GM12878 (cell line): ENCODE measurements around the gene PSMA8. TPM values are rescaled to one million over a fixed set of nuclear protein-coding genes. Genes with fewer than 3 reads are reported as not detected.

ENCODE experiments used
- ATAC-seq: fragments of 200-7000 bp; cut with Tn5 transposase; 3 replicates; pipeline ENCODE4 v1.9.1; 2020; ENCODE audit warnings: mild to moderate bottlenecking, moderate library complexity
- BruUV-seq: library from RNA; stranded (reverse); fragments of 400-500 nt; replicated peaks from 2 replicates; lab custom pipeline; 2021; lab: Mats Ljungman, UMichigan
- CTCF ChIA-PET: fragments of 300-600 bp; sonication (Branson Sonifier 250); formaldehyde crosslinking; extraction: SDS; loops from one replicate; lab custom pipeline; 2021; ENCODE audit warnings: inconsistent platforms; lab: Yijun Ruan, JAX
- POLR2A ChIA-PET: fragments of 350-600 bp; formaldehyde crosslinking; extraction: SDS; loops from one replicate; lab custom pipeline; 2021; ENCODE audit warnings: inconsistent platforms; lab: Charles Lee
- RAD21 ChIA-PET: fragments of 300-600 bp; sonication (Branson Sonifier 250); formaldehyde crosslinking; loops from one replicate; lab custom pipeline; 2023; ENCODE audit warnings: antibody characterized with exemption; ENCODE audit not compliant: unreplicated experiment; lab: Charles Lee
- SMC1A ChIA-PET: fragments of 300-600 bp; sonication (Branson Sonifier 250); formaldehyde crosslinking; loops from one replicate; lab custom pipeline; 2023; ENCODE audit not compliant: unreplicated experiment, uncharacterized antibody; lab: Charles Lee
- DNase-seq: peaks from one replicate; pipeline ENCODE4 v3.0.0-alpha.2; 2011; ENCODE audit warnings: low read depth, low spot score
- FAIRE-seq: peaks from 3 replicates; lab custom pipeline; 2011; peaks lifted over from hg19 to GRCh38; lab: Jason Lieb, UNC
- H2AFZ ChIP-seq: 2 replicates; pipeline ENCODE4 v1.6.0; 2011; ENCODE audit warnings: low read depth, low read length, control low read depth; ENCODE audit not compliant: control insufficient read depth
- H3K27ac ChIP-seq: 2 replicates; pipeline ENCODE4 v1.5.1; 2011; ENCODE audit warnings: control low read depth; ENCODE audit not compliant: control insufficient read depth, insufficient read depth
- H3K27me3 ChIP-seq, 2 experiments: replicated peaks in 1 of 2; 2 replicates each; pipeline versions ENCODE4 v1.6.0 to v1.6.1; 2011; ENCODE audit warnings: low read length in 1 of 2; ENCODE audit not compliant: control insufficient read depth in 2 of 2, insufficient read depth in 2 of 2
- H3K36me3 ChIP-seq, 2 experiments: 2 replicates each; pipeline ENCODE4 v1.5.1; 2011; ENCODE audit warnings: low read length in 1 of 2; ENCODE audit not compliant: control insufficient read depth in 2 of 2, insufficient read depth in 2 of 2
- H3K4me1 ChIP-seq: 2 replicates; pipeline ENCODE4 v1.6.1; 2011; ENCODE audit warnings: mild to moderate bottlenecking, low read length, moderate library complexity, mixed read lengths; ENCODE audit not compliant: control insufficient read depth, insufficient read depth
- H3K4me2 ChIP-seq: 2 replicates; pipeline ENCODE4 v1.6.0; 2011; ENCODE audit warnings: control low read depth; ENCODE audit not compliant: control insufficient read depth, insufficient read depth
- H3K4me3 ChIP-seq: fragments of 200-600 bp; sonication (generic); 2 replicates; pipeline ENCODE4 v1.5.1; 2016
- H3K79me2 ChIP-seq: 2 replicates; pipeline ENCODE4 v1.6.0; 2011; ENCODE audit warnings: low read length; ENCODE audit not compliant: control insufficient read depth, insufficient read depth
- H3K9ac ChIP-seq: 2 replicates; pipeline ENCODE4 v1.8.0; 2011; ENCODE audit warnings: low read length, control low read depth, mixed read lengths; ENCODE audit not compliant: control insufficient read depth, insufficient read depth
- H3K9me3 ChIP-seq: replicated peaks from 3 replicates; pipeline ENCODE4 v1.5.1; 2011; ENCODE audit warnings: mild to moderate bottlenecking, low read length; ENCODE audit not compliant: control insufficient read depth, insufficient read depth
- H4K20me1 ChIP-seq: 2 replicates; pipeline ENCODE4 v1.6.0; 2011; ENCODE audit not compliant: control insufficient read depth, insufficient read depth
- ATF2 ChIP-seq: IDR thresholded peaks from 2 replicates; pipeline ENCODE4 v1.6.1; 2012; ENCODE audit warnings: low read length, inconsistent platforms
- CREB1 ChIP-seq: IDR thresholded peaks from 2 replicates; pipeline ENCODE4 v1.6.1; 2012; ENCODE audit warnings: low read depth, mild to moderate bottlenecking, inconsistent platforms
- FOS ChIP-seq: IDR thresholded peaks from 3 replicates; pipeline ENCODE4 v1.6.1; 2011; ENCODE audit warnings: borderline replicate concordance; ENCODE audit not compliant: insufficient read length; ENCODE audit errors: extremely low read depth
- JUNB ChIP-seq: IDR thresholded peaks from 2 replicates; pipeline ENCODE4 v1.6.1; 2016; ENCODE audit warnings: antibody characterized with exemption, mild to moderate bottlenecking
- NBN ChIP-seq: fragments of 450-650 bp; IDR thresholded peaks from 2 replicates; pipeline ENCODE4 v1.6.1; 2016
- NFYA ChIP-seq: IDR thresholded peaks from 2 replicates; pipeline ENCODE4 v1.6.1; 2011; ENCODE audit warnings: low read depth, mild to moderate bottlenecking, low read length, improper control_type of control experiment, borderline replicate concordance
- NFYB ChIP-seq: IDR thresholded peaks from 2 replicates; pipeline ENCODE4 v1.6.1; 2011; ENCODE audit warnings: low read depth, mild to moderate bottlenecking, low read length, improper control_type of control experiment, moderate library complexity; ENCODE audit not compliant: insufficient read depth
- RAD21 ChIP-seq: IDR thresholded peaks from 2 replicates; pipeline ENCODE4 v1.6.1; 2011; ENCODE audit warnings: mild to moderate bottlenecking, low read depth, low read length, moderate library complexity; ENCODE audit not compliant: insufficient read depth
- RCOR1 ChIP-seq: conservative IDR thresholded peaks from 2 replicates; pipeline ENCODE4 v1.6.1; 2012; ENCODE audit warnings: low read depth, low read length, improper control_type of control experiment
- SMAD1 ChIP-seq: fragments of 450-650 bp; IDR thresholded peaks from 2 replicates; pipeline ENCODE4 v1.6.1; 2018; ENCODE audit warnings: mild to moderate bottlenecking, low read depth; ENCODE audit not compliant: partially characterized antibody
- TCF3 ChIP-seq: IDR thresholded peaks from 2 replicates; pipeline ENCODE4 v1.6.1; 2012; ENCODE audit warnings: low read depth, mild to moderate bottlenecking, low read length, borderline replicate concordance; ENCODE audit not compliant: insufficient read depth
- ZNF207 ChIP-seq: fragments of 450-650 bp; IDR thresholded peaks from 2 replicates; pipeline ENCODE4 v1.6.1; 2014; ENCODE audit warnings: antibody characterized with exemption, mild to moderate bottlenecking, borderline replicate concordance
- WGBS: methylation state at CpG from one replicate; pipeline ENCODE4 v1.1.6; 2016; ENCODE audit warnings: low lambda C conversion rate; ENCODE audit not compliant: insufficient replicate concordance, insufficient coverage; ENCODE audit errors: missing lambda C conversion rate; 5-methylcytosine and 5-hydroxymethylcytosine counted together
- in situ Hi-C: fragments of 300-500 bp; cut with MboI; formaldehyde crosslinking; loops from 9 replicates; pipeline ENCODE4 v1.14.3; 2018; ENCODE audit warnings: mixed read lengths
- intact Hi-C: fragments of 100-400 bp; cut with micrococcal nuclease; formaldehyde crosslinking; loops from one replicate; pipeline ENCODE4 v1.14.2; 2022; ENCODE audit not compliant: unreplicated experiment
- polyA plus RNA-seq, 11 experiments: library from polyadenylated mRNA; depleted of rRNA in 4 of 11; unstranded in 6 of 11; stranded (reverse) in 5 of 11; fragments of >200 nt; fragmentation: Nextera tagmentation in 4 of 11; fragmentation: Illumina TruSeq in 1 of 11; extraction: Ambion mirVana in 4 of 11; extraction: Trizol in 1 of 11; gene quantifications; 1 replicate in 1 of 11; 2 replicates in 10 of 11; pipeline versions ENCODE4 v1.2.1 to v1.2.3, GENCODE V29; 2011 to 2016; ENCODE audit warnings: inconsistent platforms in 2 of 11, missing spikeins in 2 of 11, low read depth in 1 of 11
- total RNA-seq, 4 experiments: library from RNA; depleted of rRNA in 3 of 4; stranded (reverse); fragments of >200 nt in 3 of 4; fragmentation: Illumina TruSeq in 1 of 4; extraction: Trizol in 1 of 4; gene quantifications; 2 replicates each; pipeline versions ENCODE4 v1.2.1 to v1.2.3, GENCODE V29; 2013 to 2021

Gene PSMA8
- total and polyA plus RNA-seq, 10 of the 15 experiments (the other 5 are each of a cell fraction or from before 2014, with no cell fraction given) = 0.07 to 0.15 (median 0.09) TPM; not detected in 6

GRCh38 chr18:26175481-26175880 lies 41.8 kb downstream of the PSMA8 start:
- SMC1A ChIA-PET = interaction anchor here (1.4 to 4.7 kb wide), 5 partner anchors 10 to 41 kb away, joined by 4 to 40 read pairs (median 12); no protein-coding TSS in a partner anchor
- CTCF ChIA-PET = interaction anchor here (1.4 to 5.2 kb wide), 5 partner anchors 9 to 79 kb away, joined by 3 to 34 read pairs (median 6); no protein-coding TSS in a partner anchor
- peak; percentile 21; the same call in 1 of the 3 replicates for ATAC-seq

More at GRCh38 chr18:26175481-26175880, 41.8 kb downstream of the PSMA8 start:
- RAD21 ChIA-PET = interaction anchor here (0.6 to 2.9 kb wide), 5 partner anchors 8 to 1815 kb away, joined by 3 to 7 read pairs (median 4); no protein-coding TSS in a partner anchor
- intact Hi-C loops = no loop called here
- H3K4me1 ChIP-seq = no peaks in the 10 kb centered on the region
- in situ Hi-C loops = no loop called here
- H2AFZ ChIP-seq = no peak overlapping the region
- TF ChIP-seq ZNF207 (no peak), ATF2 (no peak), RAD21 (no peak), TCF3 (no peak), NFYA (no peak), NBN (no peak), JUNB (no peak), SMAD1 (no peak), CREB1 (no peak), FOS (no peak), NFYB (no peak), RCOR1 (no peak)
- TF ChIP-seq, all 136 proteins: peak for 0
- no TSS peak for BruUV-seq
- Histone ChIP-seq H3K4me2 (no peak overlapping the region), H3K27ac (no peak overlapping the region), H3K9ac (no peak overlapping the region), H3K36me3 (no peaks in the 10 kb centered on the region), H3K9me3 (no peaks in the 10 kb centered on the region), H3K79me2 (no peaks in the 10 kb centered on the region), H4K20me1 (no peaks in the 10 kb centered on the region), H3K27me3 (no peaks in the 10 kb centered on the region), H3K4me3 (no peak overlapping the region)
- FAIRE-seq (no peak), DNase-seq (no peak)
- WGBS = 93% methylated on average over 2 of the region's 2 CpGs
- POLR2A ChIA-PET = interaction anchor here (0.7 kb wide), 1 partner anchor 230 kb away, joined by 3 read pairs; no protein-coding TSS in a partner anchor
